HepG2 (cell line): ENCODE measurements around the gene GLUD1. TPM values are rescaled to one million over a fixed set of nuclear protein-coding genes. Genes with fewer than 3 reads are reported as not detected.

Source experiments
- ARID3A ChIP-seq: IDR thresholded peaks from 2 replicates; pipeline ENCODE4 v1.6.1; 2012; ENCODE audit warnings: low read depth, low read length, improper control_type of control experiment
- ATAD3A ChIP-seq: sonication (generic); formaldehyde crosslinking; IDR thresholded peaks from 2 replicates; pipeline ENCODE4 v1.4.0; 2020; ENCODE audit warnings: missing genetic modification reagents
- HBP1 ChIP-seq: IDR thresholded peaks from 2 replicates; pipeline ENCODE4 v1.6.1; 2016; ENCODE audit warnings: low read depth, control low read depth
- HINFP ChIP-seq: sonication (generic); formaldehyde crosslinking; IDR thresholded peaks from 2 replicates; pipeline ENCODE4 v1.4.0; 2020; ENCODE audit warnings: low read depth, mild to moderate bottlenecking, missing genetic modification reagents
- KDM1A ChIP-seq: IDR thresholded peaks from 2 replicates; pipeline ENCODE4 v1.6.1; 2016; ENCODE audit warnings: missing compliant biosample characterization
- MEF2D ChIP-seq: sonication (generic); formaldehyde crosslinking; IDR thresholded peaks from 2 replicates; pipeline ENCODE4 v1.5.1; 2020; ENCODE audit warnings: mild to moderate bottlenecking, missing genetic modification reagents
- MLXIP ChIP-seq: sonication (generic); formaldehyde crosslinking; IDR thresholded peaks from 2 replicates; pipeline ENCODE4 v1.9.0; 2021; ENCODE audit warnings: missing genetic modification reagents, borderline replicate concordance
- NFIB ChIP-seq: sonication (generic); formaldehyde crosslinking; IDR thresholded peaks from 2 replicates; pipeline ENCODE4 v1.9.0; 2021; ENCODE audit warnings: missing genetic modification reagents, mild to moderate bottlenecking, borderline replicate concordance
- NFYB ChIP-seq: sonication (generic); formaldehyde crosslinking; IDR thresholded peaks from 2 replicates; pipeline ENCODE4 v1.4.0; 2020; ENCODE audit warnings: missing genetic modification reagents
- NR1H2 ChIP-seq: sonication (generic); formaldehyde crosslinking; IDR thresholded peaks from 2 replicates; pipeline ENCODE4 v1.8.1; 2022; ENCODE audit warnings: low read depth, missing genetic modification reagents, borderline replicate concordance
- POLR2AphosphoS2 ChIP-seq: IDR thresholded peaks from 2 replicates; pipeline ENCODE4 v1.6.1; 2011; ENCODE audit warnings: low read depth, low read length, improper control_type of control experiment
- RBM22 ChIP-seq: fragments of 200-400 bp; formaldehyde crosslinking; optimal IDR thresholded peaks from 2 replicates; pipeline ENCODE3; 2017; ENCODE audit warnings: mild to moderate bottlenecking, low read length, moderate library complexity
- SALL2 ChIP-seq: sonication (generic); formaldehyde crosslinking; IDR thresholded peaks from 2 replicates; pipeline ENCODE4 v1.8.1; 2023; ENCODE audit warnings: mild to moderate bottlenecking, missing genetic modification reagents, inconsistent platforms
- SRY ChIP-seq: sonication (generic); formaldehyde crosslinking; IDR thresholded peaks from 2 replicates; pipeline ENCODE4 v1.8.0; 2022; ENCODE audit warnings: mild to moderate bottlenecking, missing genetic modification reagents
- XBP1 ChIP-seq: sonication (generic); formaldehyde crosslinking; IDR thresholded peaks from 2 replicates; pipeline ENCODE4 v1.5.0; 2020; ENCODE audit warnings: missing genetic modification reagents
- ZKSCAN5 ChIP-seq: sonication (generic); formaldehyde crosslinking; IDR thresholded peaks from 2 replicates; pipeline ENCODE4 v1.5.1; 2020; ENCODE audit warnings: mild to moderate bottlenecking, missing genetic modification reagents
- ZNF362 ChIP-seq: sonication (generic); formaldehyde crosslinking; IDR thresholded peaks from 2 replicates; pipeline ENCODE4 v1.4.0; 2020; ENCODE audit warnings: missing genetic modification reagents, mild to moderate bottlenecking, borderline replicate concordance
- ZNF605 ChIP-seq: sonication (generic); formaldehyde crosslinking; IDR thresholded peaks from 2 replicates; pipeline ENCODE4 v1.8.0; 2022; ENCODE audit warnings: mild to moderate bottlenecking, missing genetic modification reagents
- ZNF639 ChIP-seq: conservative IDR thresholded peaks from 2 replicates; pipeline ENCODE4 v1.6.1; 2018; ENCODE audit warnings: missing genetic modification reagents
- polyA plus RNA-seq, 8 experiments: library from polyadenylated mRNA; depleted of rRNA in 3 of 8; stranded (reverse) in 7 of 8; unstranded in 1 of 8; fragments of >200 nt; fragmentation: Illumina TruSeq in 4 of 8; extraction: Trizol in 4 of 8; gene quantifications; 2 replicates each; pipeline versions ENCODE4 v1.2.1 to v1.2.3, GENCODE V29; 2011 to 2016; ENCODE audit warnings: low read depth in 4 of 8, missing spikeins in 1 of 8, mixed read lengths in 1 of 8; ENCODE audit not compliant: insufficient read depth in 1 of 8
- total RNA-seq, 5 experiments: library from RNA; depleted of rRNA; stranded (reverse); fragments of >200 nt; fragmentation: Illumina TruSeq; extraction: Trizol; gene quantifications; 2 replicates each; pipeline ENCODE4 v1.2.3, GENCODE V29; 2016; ENCODE audit warnings: low read depth in 1 of 5

The GLUD1 gene
- total and polyA plus RNA-seq, 2 of the 13 experiments (the other 11 are each of a cell fraction or from before 2014, with no cell fraction given), result 301 to 798 TPM

- peak; percentile 80 for TF ChIP-seq RBM22
- TF ChIP-seq XBP1, result no peak
- no peak for TF ChIP-seq ZKSCAN5 (CRISPR knock-in tag)
- no peak for TF ChIP-seq POLR2AphosphoS2
- no peak for TF ChIP-seq HINFP
- no peak for TF ChIP-seq SALL2 (CRISPR knock-in tag)
- TF ChIP-seq ATAD3A (CRISPR knock-in tag), result no peak
- no peak for TF ChIP-seq NFIB
- TF ChIP-seq KDM1A (CRISPR knock-in tag), result peak; percentile 38; the same call in 1 of the 2 replicates
- TF ChIP-seq HBP1, result peak; percentile 48; the same call in 1 of the 2 replicates
- 0 out of 2 replicates have a peak, but pooled peaks have one; percentile 54 for TF ChIP-seq ZNF639 (CRISPR knock-in tag)
- no peak for TF ChIP-seq MLXIP (CRISPR knock-in tag)
- TF ChIP-seq ZNF605 (CRISPR knock-in tag), result no peak; the same call in 1 of the 2 replicates
- no peak for TF ChIP-seq ZNF362
- no peak for TF ChIP-seq MEF2D (CRISPR knock-in tag)
- TF ChIP-seq NFYB (CRISPR knock-in tag), result peak; percentile 26; the same call in 1 of the 2 replicates
- peak; percentile 86 for TF ChIP-seq NR1H2
- no peak for TF ChIP-seq ARID3A
- TF ChIP-seq SRY (CRISPR knock-in tag), result peak; percentile 93
Observed at GRCh38 chr10:87095236-87095945, 748 bp upstream of the GLUD1 start (continued).
